Activated naive CD8-positive, alpha-beta T cell treated with anti-CD3 and anti-CD28 coated beads, Interleukin-2, amount 50 U/mL, for 16 hours (primary cell): ENCODE data around the gene ZDHHC8.

ENCODE experiments used
- DNase-seq: peaks from one replicate; pipeline ENCODE4 v3.0.0-alpha.2; 2020; ENCODE audit warnings: low read depth, low spot score

Gene ZDHHC8

DNA sequence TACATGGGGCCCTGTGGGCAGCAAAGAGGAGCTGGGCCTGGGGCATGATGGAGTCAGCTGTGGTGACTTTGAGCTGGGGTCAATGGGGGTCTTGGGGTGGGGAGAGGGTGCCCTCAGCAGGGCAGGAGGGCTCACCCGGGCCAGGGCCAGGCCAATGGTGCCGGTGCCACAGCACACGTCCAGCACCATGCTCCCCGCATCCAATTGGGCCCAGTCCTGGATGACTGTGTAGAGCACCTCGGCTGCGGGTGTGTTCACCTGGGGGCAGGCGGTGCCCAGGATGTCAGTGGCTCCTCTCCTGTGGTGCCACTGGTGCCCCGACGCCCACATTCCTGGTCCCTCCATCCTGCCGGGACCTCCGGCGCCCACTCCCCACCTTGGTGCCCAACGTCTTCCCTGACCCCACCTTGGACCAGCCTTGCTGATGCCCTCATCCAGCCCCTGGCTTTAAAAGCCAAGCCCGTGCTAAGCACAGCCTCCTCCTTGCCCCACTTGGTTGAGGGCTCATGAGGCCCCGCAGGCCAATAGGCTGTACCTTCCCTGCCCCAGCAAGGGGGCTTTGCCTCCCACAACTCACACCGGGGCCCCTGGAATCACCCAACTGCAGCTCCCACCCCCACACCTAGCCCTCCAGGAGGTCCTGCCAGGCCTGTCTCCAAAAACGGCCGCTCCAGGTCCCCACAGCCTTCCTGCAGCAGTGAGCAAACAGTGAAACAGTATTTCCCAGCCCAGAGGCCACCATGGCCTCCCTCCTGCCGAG lies 17.9 kb upstream of the ZDHHC8 start:
- DNase-seq = no peak

DNA sequence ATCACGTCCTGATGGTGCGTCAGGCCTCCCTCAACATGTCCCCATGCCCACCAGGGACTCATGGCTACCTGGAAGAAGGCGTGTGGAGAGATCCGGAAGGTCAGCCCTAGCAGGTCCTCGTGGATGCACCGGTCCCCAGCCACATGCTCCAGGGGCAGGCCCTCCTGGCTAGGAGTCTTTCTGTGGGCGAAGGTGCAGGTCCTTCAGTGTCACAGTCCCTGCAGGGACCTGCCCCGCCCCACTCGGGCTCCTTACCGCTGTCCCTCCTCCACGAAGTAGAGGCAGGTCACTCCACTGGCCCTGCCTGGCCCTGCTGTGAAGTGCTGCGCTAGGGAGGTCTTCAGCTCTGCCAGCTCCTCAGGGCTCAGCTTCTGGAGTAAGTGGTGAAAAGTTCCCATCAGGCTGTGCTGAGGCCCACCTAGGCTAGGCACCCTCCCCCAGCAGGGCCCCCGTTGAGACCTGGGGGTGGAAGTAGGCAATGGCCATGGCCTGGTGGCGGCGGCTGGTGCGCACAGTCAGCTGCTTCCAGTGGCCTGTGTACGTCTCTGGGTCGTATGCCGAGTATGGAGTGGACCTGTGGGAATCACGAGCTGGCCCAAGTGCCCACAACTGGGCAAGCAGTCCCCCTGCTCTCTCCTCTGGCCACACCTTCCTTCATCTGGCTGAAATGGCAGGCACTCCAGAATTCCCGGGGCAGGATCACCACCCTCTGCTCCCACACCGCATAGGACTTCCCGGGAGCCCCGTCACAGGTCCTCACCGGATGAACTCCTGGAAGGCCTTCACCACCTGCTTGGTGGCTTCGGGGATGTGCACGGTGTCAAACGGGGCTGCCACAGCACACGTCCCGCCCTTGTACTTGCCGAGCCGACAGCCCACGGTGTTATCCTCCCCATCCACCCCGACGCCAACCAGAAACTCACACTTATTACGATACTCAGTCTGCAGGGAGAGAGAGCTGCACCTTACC lies 16.8 kb upstream of the ZDHHC8 start:
- no peak for DNase-seq

DNA sequence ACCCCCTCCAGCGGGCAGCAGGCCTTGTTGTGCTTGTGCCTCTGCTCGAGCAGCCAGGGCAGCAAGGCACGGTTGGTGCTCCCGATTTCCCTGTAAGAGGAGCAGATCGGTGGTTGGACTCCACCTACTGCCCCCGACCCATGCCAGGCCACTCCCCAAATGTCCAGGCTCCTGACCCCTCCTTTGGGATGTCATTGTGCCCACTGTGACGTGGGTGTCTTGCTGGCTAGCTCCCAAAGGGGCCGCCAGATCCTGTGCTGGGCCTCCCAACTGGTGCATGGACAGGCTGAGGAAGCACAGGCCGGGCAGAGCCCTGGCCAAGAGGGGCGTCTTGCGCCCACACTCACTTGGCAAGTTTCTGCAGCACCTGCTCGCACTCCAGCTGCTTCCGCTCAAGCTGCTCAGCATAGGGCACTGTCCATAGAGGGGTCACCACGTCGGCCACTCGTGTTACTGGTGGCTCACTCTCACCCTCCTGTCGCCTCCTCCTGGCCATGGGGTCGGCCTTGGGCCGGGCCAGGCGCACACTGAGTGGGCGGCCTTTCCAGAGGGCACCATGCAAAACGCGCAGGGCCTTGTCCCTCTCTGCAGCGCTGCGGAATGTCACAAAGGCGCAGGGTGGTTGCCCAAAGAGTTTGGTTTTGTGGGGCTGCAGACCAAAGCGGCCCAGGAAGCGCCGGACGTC lies 15.8 kb upstream of the ZDHHC8 start, which contains the start of gene RANBP1:
Gene RANBP1 (plus strand): TSS at position 414 of the 685 bp plus-strand sequence. CDS start 81 bp downstream, at position 495.
- no peak for DNase-seq

DNA sequence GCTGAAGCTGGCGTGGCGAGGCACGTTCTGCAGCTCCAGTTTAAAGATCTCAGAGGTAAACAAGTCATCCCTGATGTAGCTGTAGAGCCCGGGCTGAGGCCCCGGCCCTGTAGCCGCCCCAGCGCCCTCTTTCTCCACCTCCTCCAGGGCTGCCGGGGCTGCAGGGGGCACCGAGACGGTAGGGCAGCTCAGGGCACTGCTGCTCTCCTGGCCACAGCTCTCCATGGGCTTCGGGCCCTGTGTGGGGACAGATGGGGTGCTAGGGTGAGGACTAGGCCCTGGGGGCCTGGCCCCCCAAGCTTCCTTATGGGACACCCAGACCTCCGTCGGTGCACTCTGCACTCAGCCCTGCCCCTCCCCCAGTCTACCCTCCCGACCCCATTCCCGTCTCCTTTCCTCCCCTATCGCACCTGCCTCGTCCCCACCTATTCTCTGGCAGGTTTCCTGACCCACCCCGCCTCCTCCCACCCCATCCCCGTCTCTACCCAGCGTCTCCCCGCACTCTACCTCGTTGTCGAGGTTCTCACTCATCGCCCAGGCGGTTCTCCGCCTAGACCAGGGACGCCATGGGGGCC lies 15.1 kb upstream of the ZDHHC8 start:
- DNase-seq = no peak

GRCh38 chr22:20116951-20117632 lies 14.5 kb upstream of the ZDHHC8 start, which contains the start of gene TRMT2A:
Gene TRMT2A (minus strand): TSS chr22:20117226. CDS start chr22:20116906, 320 bp downstream.
- DNase-seq = peak; percentile 92

DNA sequence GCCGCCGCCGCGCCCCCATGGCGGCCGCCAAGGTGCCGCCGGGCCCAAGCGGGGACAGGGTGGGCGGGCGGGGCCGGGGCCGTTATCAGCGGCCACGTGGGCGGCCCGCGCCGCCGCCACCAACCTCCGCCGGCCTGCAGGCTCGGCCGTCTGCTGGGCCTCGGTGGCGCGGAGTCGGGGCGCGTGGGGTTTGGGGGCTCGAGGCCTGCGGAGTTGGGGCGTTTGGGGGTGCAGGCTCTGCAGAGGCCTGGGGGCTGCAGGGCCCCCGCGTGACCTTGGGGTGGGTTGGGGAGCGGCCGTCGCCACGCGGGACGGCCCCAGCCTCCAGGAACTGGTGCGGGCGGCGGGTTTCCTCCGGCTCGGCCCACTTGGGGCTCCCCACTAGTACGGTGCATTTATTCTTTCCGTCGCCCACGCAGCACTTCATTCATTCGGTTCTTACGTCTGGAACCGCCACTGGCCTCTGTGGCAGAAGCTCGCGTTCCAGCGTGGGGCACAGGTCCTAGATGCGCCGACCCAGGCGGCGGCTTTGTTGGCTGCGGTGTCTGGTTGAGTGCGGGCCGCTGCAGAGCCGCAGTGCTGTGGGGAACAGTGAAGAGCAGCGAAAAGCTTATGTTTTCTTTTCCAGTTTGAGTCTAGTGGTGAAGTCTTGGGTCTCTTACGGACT lies 13.8 kb upstream of the ZDHHC8 start:
- DNase-seq = peak; percentile 58

DNA sequence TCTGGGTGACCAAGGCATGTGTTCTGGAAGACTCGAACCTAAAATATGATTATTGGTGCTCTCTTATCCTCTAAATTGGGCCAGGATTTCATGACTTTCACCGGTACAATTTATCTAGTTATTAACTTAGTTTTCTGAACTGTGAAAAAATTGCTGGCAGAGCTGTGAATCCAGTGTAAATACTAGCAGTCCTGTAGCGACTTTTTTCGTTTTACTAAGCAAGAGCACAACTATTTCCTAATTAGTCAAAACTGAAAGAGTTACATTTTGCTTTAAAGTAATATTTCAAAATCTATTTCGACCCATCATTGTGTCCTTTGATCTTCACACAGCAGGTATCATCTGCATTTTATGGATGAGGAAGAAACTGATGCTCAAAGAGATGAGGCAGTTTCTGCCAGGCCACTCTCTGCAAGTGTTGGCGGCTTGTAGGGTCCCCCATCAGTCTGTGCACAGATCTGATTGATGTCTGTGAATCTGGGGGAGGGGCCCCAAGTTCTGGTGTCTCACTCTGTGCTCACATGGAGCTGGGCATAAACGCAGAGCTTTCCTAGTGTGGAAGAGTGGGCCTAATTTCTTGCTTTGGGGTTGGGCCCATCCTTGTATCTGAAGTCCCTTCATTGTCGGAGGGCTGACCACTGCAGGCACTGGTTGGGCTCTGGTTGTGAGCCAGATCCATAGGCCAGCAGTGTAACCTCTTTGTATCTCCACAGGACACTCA lies 13.1 kb upstream of the ZDHHC8 start:
- DNase-seq = no peak

DNA sequence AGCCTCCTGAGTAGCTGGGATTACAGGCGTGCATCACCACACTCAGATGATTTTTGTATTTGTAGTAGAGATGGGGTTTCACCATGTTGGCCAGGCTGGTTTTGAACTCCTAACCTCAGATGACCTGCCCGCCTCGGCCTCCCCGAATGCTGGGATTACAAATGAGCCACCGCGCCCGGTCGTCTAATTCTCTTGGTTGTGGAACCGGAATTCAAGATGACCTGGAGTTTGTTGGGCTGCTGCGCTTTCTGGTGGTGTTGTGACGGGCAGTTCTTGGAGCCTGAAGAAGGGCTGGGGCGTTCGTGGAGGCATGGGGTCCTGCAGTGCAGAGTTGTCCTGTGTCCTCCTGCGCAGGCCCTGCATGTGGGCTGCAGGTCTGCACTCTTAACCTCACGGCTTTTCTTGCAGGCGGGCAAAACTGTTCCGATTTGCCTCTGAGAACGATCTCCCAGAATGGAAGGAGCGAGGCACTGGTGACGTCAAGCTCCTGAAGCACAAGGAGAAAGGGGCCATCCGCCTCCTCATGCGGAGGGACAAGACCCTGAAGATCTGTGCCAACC lies 9.7 kb upstream of the ZDHHC8 start:
- DNase-seq = no peak

- no peak for DNase-seq
Observed at GRCh38 chr22:20123366-20124082, 8.1 kb upstream of the ZDHHC8 start.

DNA sequence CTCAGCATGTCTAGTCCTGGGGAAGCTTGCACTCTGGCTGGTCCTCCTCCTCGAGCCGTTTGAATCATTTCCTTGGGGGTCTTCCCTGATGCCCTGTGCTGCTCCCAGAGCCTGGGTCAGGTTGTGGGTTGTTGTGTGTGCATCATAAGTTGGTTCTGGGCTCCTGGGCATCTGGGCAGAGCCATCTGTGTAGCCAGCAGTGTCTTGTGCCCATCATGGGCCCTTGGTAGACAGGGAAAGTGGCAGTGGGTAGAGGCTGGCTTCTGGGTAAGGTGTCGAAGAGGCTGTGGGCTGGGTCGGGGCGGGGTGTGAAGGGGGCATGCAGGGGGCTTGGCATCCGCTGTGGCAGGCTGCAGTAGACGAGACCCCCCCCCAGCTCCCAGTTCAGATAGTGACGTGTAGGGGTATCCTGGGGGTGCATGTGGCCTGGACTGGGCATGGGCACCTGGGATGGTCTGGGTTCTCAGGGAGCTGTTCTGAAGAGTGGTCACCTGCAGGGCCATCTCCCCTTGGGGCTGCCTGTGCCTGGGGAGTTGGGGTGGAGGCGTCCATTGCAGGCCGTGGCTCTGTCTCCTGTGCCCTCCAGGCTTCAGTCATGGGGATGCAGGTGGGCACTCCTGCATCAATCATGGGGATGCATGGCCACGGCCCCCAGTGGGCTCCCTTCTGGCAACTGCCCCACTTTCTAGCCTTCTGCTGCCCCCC lies 7.4 kb upstream of the ZDHHC8 start:
- DNase-seq = no peak

- DNase-seq = no peak
Observed at GRCh38 chr22:20125201-20126174, 6.1 kb upstream of the ZDHHC8 start.

- no peak for DNase-seq
Observed at GRCh38 chr22:20126284-20127029, 5.1 kb upstream of the ZDHHC8 start.

DNA sequence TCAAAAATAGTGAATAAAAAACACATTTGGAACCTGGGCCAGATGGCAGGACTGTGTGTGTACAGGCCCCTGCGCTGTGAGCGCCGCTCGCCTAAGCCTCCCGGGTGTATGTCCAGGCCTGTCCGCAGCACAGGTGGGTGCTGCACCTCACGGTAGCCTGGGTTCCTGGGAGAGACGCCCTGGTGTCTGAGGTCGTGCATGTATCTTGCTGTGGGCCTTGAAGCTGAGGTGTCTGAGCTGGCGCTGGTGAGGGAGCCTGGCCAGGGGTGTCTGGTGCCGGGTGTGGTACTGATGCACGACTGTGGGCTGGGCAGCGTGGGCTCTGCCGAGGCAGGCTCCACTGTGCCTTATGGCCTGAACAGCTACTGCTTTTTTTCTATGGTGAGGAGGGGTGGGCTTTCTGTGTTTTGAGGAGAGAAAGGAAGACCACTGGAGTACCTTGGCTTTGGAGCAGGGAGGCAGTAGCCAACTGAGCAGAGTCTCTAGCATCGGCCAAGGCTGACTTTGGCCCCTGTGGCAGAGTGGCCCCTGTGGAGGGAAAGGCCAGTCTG lies 4.2 kb upstream of the ZDHHC8 start:
- DNase-seq = no peak

- DNase-seq = no peak
Observed at GRCh38 chr22:20127869-20128618, 3.6 kb upstream of the ZDHHC8 start.

- DNase-seq = no peak
Observed at GRCh38 chr22:20128619-20128901, 3.0 kb upstream of the ZDHHC8 start.
